HEK293 (cell line): ENCODE results near the gene TMEM145.

Experiments
- CTCF ChIA-PET: fragments of 350-600 bp; formaldehyde crosslinking; extraction: SDS; loops from one replicate; lab custom pipeline; 2021; ENCODE audit warnings: antibody characterized with exemption; lab: Yijun Ruan, JAX
- POLR2A ChIA-PET: fragments of 300-600 bp; formaldehyde crosslinking; extraction: SDS; loops from one replicate; lab custom pipeline; 2020; ENCODE audit warnings: antibody characterized with exemption, inconsistent platforms; lab: Yijun Ruan, JAX
- H3K27ac ChIP-seq: fragments of 200-500 bp; sonication (Bioruptor generic); 2 replicates; pipeline ENCODE4 v1.5.1; 2014; ENCODE audit warnings: low read depth, low read length, control low read depth, inconsistent platforms; ENCODE audit errors: extremely low read depth
- H3K36me3 ChIP-seq, 2 experiments: fragments of 200-500 bp in 1 of 2; sonication (Bioruptor generic) in 1 of 2; 1 replicate in 1 of 2; 2 replicates in 1 of 2; pipeline ENCODE4 v1.5.1; 2014 to 2017; ENCODE audit warnings: inconsistent platforms in 2 of 2, low read length in 2 of 2; ENCODE audit not compliant: control insufficient read depth in 2 of 2, insufficient read depth in 1 of 2
- H3K4me1 ChIP-seq: fragments of 200-500 bp; sonication (Bioruptor generic); 2 replicates; pipeline ENCODE4 v1.5.1; 2014; ENCODE audit warnings: mild to moderate bottlenecking, low read length, inconsistent platforms; ENCODE audit not compliant: control insufficient read depth, insufficient read depth
- H3K4me3 ChIP-seq: 2 replicates; pipeline ENCODE4 v1.5.1; 2011; ENCODE audit warnings: low read depth, mild to moderate bottlenecking, control low read depth, low read length, moderate library complexity
- H3K9me3 ChIP-seq: fragments of 200-500 bp; sonication (Bioruptor generic); 2 replicates; pipeline ENCODE4 v1.5.1; 2014; ENCODE audit warnings: low read depth, low read length, inconsistent platforms; ENCODE audit not compliant: control insufficient read depth, insufficient read depth
- AEBP2 ChIP-seq: fragments of 450-650 bp; formaldehyde crosslinking; IDR thresholded peaks from 2 replicates; pipeline ENCODE4 v1.5.1; 2016; ENCODE audit warnings: missing biosample characterization, missing genetic modification characterization, borderline replicate concordance
- ATF2 ChIP-seq: fragments of 450-650 bp; formaldehyde crosslinking; IDR thresholded peaks from 2 replicates; pipeline ENCODE4 v1.5.1; 2016; ENCODE audit warnings: missing biosample characterization, missing genetic modification characterization, low read depth
- GLI2 ChIP-seq: fragments of 450-650 bp; formaldehyde crosslinking; IDR thresholded peaks from 2 replicates; pipeline ENCODE4; 2017; ENCODE audit warnings: missing biosample characterization, missing genetic modification characterization, low read depth, borderline replicate concordance
- ZBTB21 ChIP-seq: fragments of 450-650 bp; formaldehyde crosslinking; IDR thresholded peaks from 2 replicates; pipeline ENCODE4 v1.5.1; 2017; ENCODE audit warnings: missing biosample characterization, missing genetic modification characterization
- ZBTB7A ChIP-seq: fragments of 450-650 bp; formaldehyde crosslinking; IDR thresholded peaks from 2 replicates; pipeline ENCODE4 v1.5.1; 2016; ENCODE audit warnings: low read depth, missing biosample characterization, missing genetic modification characterization
- ZFP69B ChIP-seq: fragments of 450-650 bp; formaldehyde crosslinking; IDR thresholded peaks from 2 replicates; pipeline ENCODE4 v1.5.1; 2016; ENCODE audit warnings: missing biosample characterization, missing genetic modification characterization
- ZNF121 ChIP-seq: fragments of 450-650 bp; formaldehyde crosslinking; IDR thresholded peaks from 2 replicates; pipeline ENCODE4 v1.5.1; 2016; ENCODE audit warnings: missing biosample characterization, missing genetic modification characterization
- ZNF157 ChIP-seq: fragments of 450-650 bp; formaldehyde crosslinking; IDR thresholded peaks from 2 replicates; pipeline ENCODE4 v1.5.1; 2016; ENCODE audit warnings: missing biosample characterization, missing genetic modification characterization
- ZNF169 ChIP-seq: fragments of 450-650 bp; formaldehyde crosslinking; IDR thresholded peaks from 2 replicates; pipeline ENCODE4 v1.5.1; 2016; ENCODE audit warnings: missing biosample characterization, missing genetic modification characterization
- ZNF175 ChIP-seq: fragments of 450-650 bp; formaldehyde crosslinking; IDR thresholded peaks from 2 replicates; pipeline ENCODE4 v1.5.1; 2016; ENCODE audit warnings: missing biosample characterization, missing genetic modification characterization
- ZNF211 ChIP-seq: fragments of 450-650 bp; formaldehyde crosslinking; IDR thresholded peaks from 2 replicates; pipeline ENCODE4 v1.5.1; 2016; ENCODE audit warnings: low read depth, missing biosample characterization, missing genetic modification characterization
- ZNF221 ChIP-seq: fragments of 450-650 bp; formaldehyde crosslinking; IDR thresholded peaks from 2 replicates; pipeline ENCODE4 v1.5.1; 2017; ENCODE audit warnings: missing biosample characterization, missing genetic modification characterization, borderline replicate concordance
- ZNF274 ChIP-seq, 2 experiments: fragments of 200-500 bp in 1 of 2; fragments of 450-650 bp in 1 of 2; sonication (Bioruptor generic) in 1 of 2; formaldehyde crosslinking in 1 of 2; IDR thresholded peaks; 2 replicates each; pipeline versions ENCODE4 v1.5.1 to v1.6.1; 2014 to 2016; ENCODE audit warnings: borderline replicate concordance in 1 of 2, inconsistent platforms in 1 of 2, low read length in 1 of 2, missing biosample characterization in 1 of 2, missing genetic modification characterization in 1 of 2
- ZNF324 ChIP-seq: fragments of 450-650 bp; formaldehyde crosslinking; IDR thresholded peaks from 2 replicates; pipeline ENCODE4 v1.5.1; 2016; ENCODE audit warnings: missing biosample characterization, missing genetic modification characterization
- ZNF354C ChIP-seq: fragments of 450-650 bp; formaldehyde crosslinking; IDR thresholded peaks from 2 replicates; pipeline ENCODE4 v1.5.1; 2016; ENCODE audit warnings: missing biosample characterization, missing genetic modification characterization, low read depth, borderline replicate concordance
- ZNF362 ChIP-seq: fragments of 450-650 bp; formaldehyde crosslinking; IDR thresholded peaks from 2 replicates; pipeline ENCODE4 v1.5.1; 2016; ENCODE audit warnings: missing biosample characterization, missing genetic modification characterization
- ZNF423 ChIP-seq: fragments of 450-650 bp; formaldehyde crosslinking; IDR thresholded peaks from 2 replicates; pipeline ENCODE4 v1.5.1; 2016; ENCODE audit warnings: missing biosample characterization, missing genetic modification characterization
- ZNF449 ChIP-seq: fragments of 450-650 bp; formaldehyde crosslinking; IDR thresholded peaks from 2 replicates; pipeline ENCODE4 v1.5.1; 2017; ENCODE audit warnings: missing biosample characterization, mild to moderate bottlenecking, missing genetic modification characterization, moderate library complexity
- ZNF473 ChIP-seq: fragments of 450-650 bp; formaldehyde crosslinking; IDR thresholded peaks from 2 replicates; pipeline ENCODE4 v1.5.1; 2017; ENCODE audit warnings: missing biosample characterization, missing genetic modification characterization
- ZNF48 ChIP-seq: fragments of 450-650 bp; formaldehyde crosslinking; IDR thresholded peaks from 2 replicates; pipeline ENCODE4 v1.5.1; 2016; ENCODE audit warnings: missing biosample characterization, missing genetic modification characterization
- ZNF529 ChIP-seq: fragments of 450-650 bp; formaldehyde crosslinking; IDR thresholded peaks from 2 replicates; pipeline ENCODE4 v1.5.1; 2017; ENCODE audit warnings: missing genetic modification characterization, missing biosample characterization; ENCODE audit not compliant: insufficient replicate concordance
- ZNF555 ChIP-seq: fragments of 450-650 bp; formaldehyde crosslinking; conservative IDR thresholded peaks from 2 replicates; pipeline ENCODE4 v1.5.1; 2017; ENCODE audit warnings: missing biosample characterization, mild to moderate bottlenecking, missing genetic modification characterization, inconsistent platforms
- ZNF561 ChIP-seq: fragments of 450-650 bp; IDR thresholded peaks from 2 replicates; pipeline ENCODE4 v1.5.1; 2018; ENCODE audit warnings: missing biosample characterization, missing genetic modification characterization, borderline replicate concordance
- ZNF701 ChIP-seq: fragments of 450-650 bp; formaldehyde crosslinking; IDR thresholded peaks from 2 replicates; pipeline ENCODE4 v1.5.1; 2016; ENCODE audit warnings: missing biosample characterization, missing genetic modification characterization
- ZNF747 ChIP-seq: fragments of 450-650 bp; formaldehyde crosslinking; IDR thresholded peaks from 2 replicates; pipeline ENCODE4 v1.5.1; 2016; ENCODE audit warnings: missing biosample characterization, missing genetic modification characterization
- ZNF791 ChIP-seq: fragments of 450-650 bp; formaldehyde crosslinking; IDR thresholded peaks from 2 replicates; pipeline ENCODE4 v1.5.1; 2016; ENCODE audit warnings: missing biosample characterization, missing genetic modification characterization
- ZNF843 ChIP-seq: fragments of 450-650 bp; formaldehyde crosslinking; IDR thresholded peaks from 2 replicates; pipeline ENCODE4 v1.5.1; 2016; ENCODE audit warnings: missing biosample characterization, missing genetic modification characterization
- ZSCAN23 ChIP-seq: fragments of 450-650 bp; formaldehyde crosslinking; IDR thresholded peaks from 2 replicates; pipeline ENCODE4 v1.5.1; 2016; ENCODE audit warnings: missing biosample characterization, missing genetic modification characterization

The TMEM145 gene

GRCh38 chr19:42269478-42270345 is 43.4 kb upstream of the TMEM145 start (continued):
- TF ChIP-seq AEBP2 (tag by site-specific recombination) = no peak
- TF ChIP-seq ZNF701 (tag by site-specific recombination) = no peak
- peak; percentile 55; the same call in 1 of the 2 replicates for TF ChIP-seq ZNF157
- peak; percentile 23; the same call in 1 of the 2 replicates for TF ChIP-seq ZBTB21 (tag by site-specific recombination)
- peak; percentile 67; the same call in 1 of the 2 replicates for TF ChIP-seq ZBTB7A (tag by site-specific recombination)
- TF ChIP-seq ZNF423 (tag by site-specific recombination) = no peak

- peaks cover 16% of the 10 kb centered on the region for H3K4me1 ChIP-seq
- ChIA-PET CTCF (interaction anchor here (1.3 to 2.7 kb wide), 3 partner anchors 9 to 25 kb away, joined by 3 to 28 read pairs (median 5); no protein-coding TSS in a partner anchor), POLR2A (interaction anchor here (0.5 to 2.7 kb wide), 5 partner anchors 9 to 27 kb away, joined by 6 to 18 read pairs (median 11); partner anchors contain the start of gene GSK3A)
- no peaks in the 10 kb centered on the region for H3K9me3 ChIP-seq
- no peak overlapping the region; the same call in 1 of the 2 replicates for H3K4me3 ChIP-seq
- peak overlapping the region; percentile 60 for H3K27ac ChIP-seq
- peaks cover 5 to 41% of the 10 kb centered on the region in 2 experiments for H3K36me3 ChIP-seq
- no peak for TF ChIP-seq ZNF473
- no peak for TF ChIP-seq ZNF529
- no peak for TF ChIP-seq ZNF121 (tag by site-specific recombination)
- TF ChIP-seq ZNF362 (tag by site-specific recombination) = no peak
- TF ChIP-seq ZNF843 (tag by site-specific recombination) = no peak
- no peak for TF ChIP-seq ZNF211
- no peak for TF ChIP-seq ZNF354C
- TF ChIP-seq ZNF48 = no peak
- TF ChIP-seq ZBTB7A (tag by site-specific recombination) = peak; percentile 55; the same call in 1 of the 2 replicates
- TF ChIP-seq ZNF791 (tag by site-specific recombination) = no peak
- no peak for TF ChIP-seq ZNF274 (IDR thresholded peaks at IDR 0.05; ENCODE audit: low read length)
- TF ChIP-seq ZNF274 (tag by site-specific recombination; IDR thresholded peaks at IDR 0.05; ENCODE audit: borderline replicate concordance) = no peak
- TF ChIP-seq ZNF175 (tag by site-specific recombination) = no peak
- no peak for TF ChIP-seq ZNF747 (tag by site-specific recombination)
- peak; percentile 96 for TF ChIP-seq ZNF449 (tag by site-specific recombination)
- TF ChIP-seq ZNF169 (tag by site-specific recombination) = no peak
- TF ChIP-seq ATF2 = no peak
- no peak for TF ChIP-seq ZNF324 (tag by site-specific recombination)
- no peak for TF ChIP-seq ZNF221 (tag by site-specific recombination)
- no peak for TF ChIP-seq ZNF555 (tag by site-specific recombination)
- TF ChIP-seq ZFP69B (tag by site-specific recombination) = no peak
- TF ChIP-seq GLI2 (tag by site-specific recombination) = no peak
- no peak for TF ChIP-seq ZNF561
- TF ChIP-seq ZSCAN23 (tag by site-specific recombination) = no peak
Measured at GRCh38 chr19:42270346-42271044, 42.6 kb upstream of the TMEM145 start.
